Loucy (cell line): ENCODE data around the gene HABP2.

Experiments used
- CTCF ChIP-seq: fragments of 200-600 bp; sonication (generic); conservative IDR thresholded peaks from 2 replicates; pipeline ENCODE4 v1.5.1; 2014; ENCODE audit warnings: mild to moderate bottlenecking, antibody characterized with exemption, low read length
- EZH2phosphoT487 ChIP-seq: fragments of 200-600 bp; IDR thresholded peaks from 2 replicates; pipeline ENCODE4 v1.6.1; 2018; ENCODE audit warnings: antibody characterized with exemption, mild to moderate bottlenecking, moderate library complexity, borderline replicate concordance

- no peak for TF ChIP-seq EZH2phosphoT487
- TF ChIP-seq CTCF, result no peak
Observed at GRCh38 chr10:113515161-113515560, 37.7 kb upstream of the HABP2 start.
